ENCODE data around the gene CREB1.

The CREB1 gene

GRCh38 chr2:207593277-207593676, 63.5 kb downstream of the CREB1 start:
- DNase-seq (ENCODE audit: insufficient read length, low spot score) (no peak), FAIRE-seq (no peak)
- TF ChIP-seq CTCF (IDR thresholded peaks at IDR 0.05; ENCODE audit: insufficient read depth, missing control alignments) = no peak

- no peak for TF ChIP-seq CTCF (IDR thresholded peaks at IDR 0.05; ENCODE audit: insufficient read depth, missing control alignments)
- DNase-seq (ENCODE audit: insufficient read length, low spot score) (no peak), FAIRE-seq (no peak)
These were observed 64.5 kb downstream of the CREB1 start for GRCh38 chr2:207594264-207594663.

GRCh38 chr2:207594731-207595130, 65.0 kb downstream of the CREB1 start:
- TF ChIP-seq CTCF (IDR thresholded peaks at IDR 0.05; ENCODE audit: insufficient read depth, missing control alignments) = no peak
- DNase-seq (ENCODE audit: insufficient read length, low spot score) (no peak), FAIRE-seq (no peak)

GRCh38 chr2:207599636-207600035, 69.9 kb downstream of the CREB1 start:
- no peak for TF ChIP-seq CTCF (IDR thresholded peaks at IDR 0.05; ENCODE audit: insufficient read depth, missing control alignments)
- FAIRE-seq = no peak
- no peak for DNase-seq (ENCODE audit: insufficient read length, low spot score)

GRCh38 chr2:207600231-207600630, 70.5 kb downstream of the CREB1 start:
- no peak for DNase-seq (ENCODE audit: insufficient read length, low spot score)
- no peak for FAIRE-seq
- no peak for TF ChIP-seq CTCF (IDR thresholded peaks at IDR 0.05; ENCODE audit: insufficient read depth, missing control alignments)

GRCh38 chr2:207601774-207602173, 72.0 kb downstream of the CREB1 start:
- no peak for DNase-seq (ENCODE audit: insufficient read length, low spot score)
- peak; percentile 96 for FAIRE-seq
- no peak for TF ChIP-seq CTCF (IDR thresholded peaks at IDR 0.05; ENCODE audit: insufficient read depth, missing control alignments)

- TF ChIP-seq CTCF (IDR thresholded peaks at IDR 0.05; ENCODE audit: insufficient read depth, missing control alignments) = no peak
- FAIRE-seq (no peak), DNase-seq (ENCODE audit: insufficient read length, low spot score) (no peak)
These were observed 73.7 kb downstream of the CREB1 start for GRCh38 chr2:207603486-207603885.

Measured in D721Med (cell line).